Bronchial epithelial cell (primary cell): Measurements from ENCODE around the gene FGF1. TPM values are rescaled to one million over a fixed set of nuclear protein-coding genes. Genes with fewer than 3 reads are reported as not detected.

Experiments
- DNase-seq: peaks from one replicate; pipeline ENCODE4 v3.0.0-alpha.2; 2010; ENCODE audit warnings: low read depth
- FAIRE-seq: peaks from 2 replicates; lab custom pipeline; 2011; peaks lifted over from hg19 to GRCh38; lab: Jason Lieb, UNC
- H3K27me3 ChIP-seq: 2 replicates; pipeline ENCODE4 v1.5.1; 2011; ENCODE audit warnings: low read length; ENCODE audit not compliant: control insufficient read depth, insufficient read depth
- H3K36me3 ChIP-seq: 2 replicates; pipeline ENCODE4 v1.5.1; 2011; ENCODE audit warnings: low read length; ENCODE audit not compliant: control insufficient read depth, insufficient read depth
- H3K4me3 ChIP-seq: 2 replicates; pipeline ENCODE4 v1.5.1; 2011; ENCODE audit warnings: mild to moderate bottlenecking, low read depth, low read length, control low read depth
- CTCF ChIP-seq: IDR thresholded peaks from 2 replicates; pipeline ENCODE4 v1.5.1; 2011; ENCODE audit warnings: mild to moderate bottlenecking, moderate library complexity, low read length, control low read depth, inconsistent platforms; ENCODE audit not compliant: insufficient read depth, severe bottlenecking
- total RNA-seq: library from RNA; depleted of rRNA; stranded (reverse); fragments of >200 nt; gene quantifications from 2 replicates; pipeline ENCODE4 v1.2.1, GENCODE V29; 2014

The FGF1 gene
- total RNA-seq, 1 donor from 2014 or later = under 0.01 TPM

GRCh38 chr5:142608081-142608480 lies 77.8 kb downstream of the FGF1 start:
- Histone ChIP-seq H3K27me3 (peaks cover 5% of the 10 kb centered on the region), H3K36me3 (no peaks in the 10 kb centered on the region), H3K4me3 (no peak overlapping the region)
- no peak for TF ChIP-seq CTCF
- FAIRE-seq = no peak
- DNase-seq = no peak

GRCh38 chr5:142605611-142606010 lies 80.3 kb downstream of the FGF1 start:
- FAIRE-seq = no peak

DNA sequence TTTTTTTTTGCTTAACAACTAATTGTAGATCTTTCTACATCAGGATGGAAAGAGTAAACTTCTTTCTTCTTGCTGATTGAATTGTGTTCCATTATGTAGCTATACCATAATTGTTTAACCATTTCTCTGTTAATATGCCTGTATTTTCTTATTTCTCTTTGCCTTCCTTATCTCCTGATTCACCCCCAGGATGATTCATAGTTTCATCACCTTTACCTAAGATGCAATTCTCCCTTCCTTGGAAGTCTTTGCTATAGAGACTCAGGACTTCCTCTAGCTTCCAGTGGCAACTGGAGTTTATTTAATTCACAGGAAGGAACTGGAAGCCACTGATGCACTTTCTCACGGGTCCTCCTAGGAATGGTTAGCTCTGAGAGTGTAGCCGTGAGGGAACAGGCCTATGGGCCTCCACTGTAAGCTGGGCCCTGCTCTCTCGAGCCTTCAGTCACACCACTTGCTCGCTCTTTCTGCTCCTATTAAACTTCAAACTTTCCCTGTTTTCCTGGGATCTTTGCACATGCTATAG lies 83.1 kb downstream of the FGF1 start:
- Histone ChIP-seq H3K4me3 (no peak overlapping the region), H3K27me3 (peaks cover 2% of the 10 kb centered on the region), H3K36me3 (no peaks in the 10 kb centered on the region)
- peak; percentile 93 for DNase-seq
- no peak for TF ChIP-seq CTCF
- FAIRE-seq = no peak

More at GRCh38 chr5:142605611-142606010, 80.3 kb downstream of the FGF1 start:
- DNase-seq = no peak
- no peak for TF ChIP-seq CTCF
- Histone ChIP-seq H3K27me3 (peaks cover 5% of the 10 kb centered on the region), H3K4me3 (no peak overlapping the region), H3K36me3 (no peaks in the 10 kb centered on the region)

GRCh38 chr5:142601432-142601831 lies 84.5 kb downstream of the FGF1 start:
- Histone ChIP-seq H3K4me3 (no peak overlapping the region), H3K36me3 (no peaks in the 10 kb centered on the region), H3K27me3 (no peaks in the 10 kb centered on the region)
- no peak for TF ChIP-seq CTCF
- DNase-seq (no peak), FAIRE-seq (no peak)

GRCh38 chr5:142600611-142601358 lies 85.1 kb downstream of the FGF1 start:
- H3K27me3 ChIP-seq = no peaks in the 10 kb centered on the region
- H3K36me3 ChIP-seq = no peaks in the 10 kb centered on the region
- FAIRE-seq (no peak), DNase-seq (no peak)
- TF ChIP-seq CTCF = no peak
- no peak overlapping the region for H3K4me3 ChIP-seq

GRCh38 chr5:142600092-142600491 lies 85.8 kb downstream of the FGF1 start:
- no peak for TF ChIP-seq CTCF
- Histone ChIP-seq H3K27me3 (no peaks in the 10 kb centered on the region), H3K36me3 (no peaks in the 10 kb centered on the region), H3K4me3 (no peak overlapping the region)
- FAIRE-seq (no peak), DNase-seq (no peak)
